ENCODE measurements around the gene IL1RN. TPM values are rescaled to one million over a fixed set of nuclear protein-coding genes. Genes with fewer than 3 reads are reported as not detected.

The IL1RN gene
- total and polyA plus RNA-seq, 2 of the 4 experiments (the other 2 are of a cell fraction): not detected

DNA sequence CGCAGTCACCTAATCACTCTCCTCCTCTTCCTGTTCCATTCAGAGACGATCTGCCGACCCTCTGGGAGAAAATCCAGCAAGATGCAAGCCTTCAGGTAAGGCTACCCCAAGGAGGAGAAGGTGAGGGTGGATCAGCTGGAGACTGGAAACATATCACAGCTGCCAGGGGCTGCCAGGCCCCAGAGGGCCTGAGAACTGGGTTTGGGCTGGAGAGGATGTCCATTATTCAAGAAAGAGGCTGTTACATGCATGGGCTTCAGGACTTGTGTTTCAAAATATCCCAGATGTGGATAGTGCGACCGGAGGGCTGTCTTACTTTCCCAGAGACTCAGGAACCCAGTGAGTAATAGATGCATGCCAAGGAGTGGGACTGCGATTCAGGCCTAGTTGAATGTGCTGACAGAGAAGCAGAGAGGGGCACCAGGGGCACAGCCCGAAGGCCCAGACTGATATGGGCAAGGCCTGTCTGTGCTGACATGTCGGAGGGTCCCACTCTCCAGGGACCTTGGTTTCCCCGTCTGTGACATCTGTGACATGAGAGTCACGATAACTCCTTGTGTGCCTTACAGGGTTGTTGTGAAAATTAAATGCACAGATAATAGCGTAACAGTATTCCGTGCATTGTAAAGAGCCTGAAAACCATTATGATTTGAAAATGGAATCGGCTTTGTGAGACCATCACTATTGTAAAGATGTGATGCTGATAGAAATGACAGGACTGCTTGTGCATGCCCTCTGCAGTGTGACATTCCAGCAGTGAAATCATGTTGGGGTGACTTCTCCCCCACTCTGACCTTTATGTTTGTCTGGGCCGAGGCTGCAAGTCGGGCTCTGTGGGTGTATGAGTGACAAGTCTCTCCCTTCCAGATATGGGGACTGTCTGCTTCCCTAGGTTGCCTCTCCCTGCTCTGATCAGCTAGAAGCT lies 510 bp downstream of the IL1RN start:
- BruUV-seq (replicated peaks): no TSS peak
- no peak overlapping the region for H2BK120ac ChIP-seq (ENCODE audit: low read depth, low read length)
- H3K27me3 ChIP-seq (ENCODE audit: control insufficient read depth, insufficient read depth, low read length): peaks cover 21% of the 10 kb centered on the region
- no peak overlapping the region; the same call in 1 of the 2 replicates for H3K56ac ChIP-seq (ENCODE audit: extremely low read depth, insufficient read depth, low read length)
- POLR2A ChIA-PET (ENCODE audit: unreplicated experiment): no interaction called here
- H4K8ac ChIP-seq (ENCODE audit: low read depth in 2 of 2, low read length in 2 of 2): no peak overlapping the region
- H3K4ac ChIP-seq (ENCODE audit: low read depth, low read length): no peak overlapping the region
- H3K4me2 ChIP-seq (ENCODE audit: low read depth, low read length): no peak overlapping the region
- TF ChIP-seq NFE2L2 (IDR thresholded peaks at IDR 0.05; ENCODE audit: low read depth, low read length) (no peak), RAD21 (IDR thresholded peaks at IDR 0.05; ENCODE audit: low read length) (no peak), RFX5 (IDR thresholded peaks at IDR 0.05; ENCODE audit: low read depth, low read length) (no peak), FOS (IDR thresholded peaks at IDR 0.05; ENCODE audit: low read depth, low read length) (no peak), CHD1 (IDR thresholded peaks at IDR 0.05; ENCODE audit: low read depth, low read length) (no peak), MAFK (IDR thresholded peaks at IDR 0.05; ENCODE audit: low read depth, low read length) (no peak), POLR2A (IDR thresholded peaks at IDR 0.05; ENCODE audit: low read depth, low read length) (no peak), MXI1 (IDR thresholded peaks at IDR 0.05; ENCODE audit: borderline replicate concordance, low read depth, low read length) (no peak), SMC3 (IDR thresholded peaks at IDR 0.05; ENCODE audit: low read depth, low read length) (no peak), RCOR1 (IDR thresholded peaks at IDR 0.05; ENCODE audit: insufficient replicate concordance, low read length) (no peak), BHLHE40 (IDR thresholded peaks at IDR 0.05; ENCODE audit: low read depth, low read length) (no peak), MAZ (IDR thresholded peaks at IDR 0.05; ENCODE audit: borderline replicate concordance, low read depth, low read length) (no peak)
- TF ChIP-seq, protein P1, sequence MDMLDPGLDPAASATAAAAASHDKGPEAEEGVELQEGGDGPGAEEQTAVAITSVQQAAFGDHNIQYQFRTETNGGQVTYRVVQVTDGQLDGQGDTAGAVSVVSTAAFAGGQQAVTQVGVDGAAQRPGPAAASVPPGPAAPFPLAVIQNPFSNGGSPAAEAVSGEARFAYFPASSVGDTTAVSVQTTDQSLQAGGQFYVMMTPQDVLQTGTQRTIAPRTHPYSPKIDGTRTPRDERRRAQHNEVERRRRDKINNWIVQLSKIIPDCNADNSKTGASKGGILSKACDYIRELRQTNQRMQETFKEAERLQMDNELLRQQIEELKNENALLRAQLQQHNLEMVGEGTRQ (IDR thresholded peaks at IDR 0.05; ENCODE audit: low read depth, low read length): no peak
- TF ChIP-seq, protein P2, sequence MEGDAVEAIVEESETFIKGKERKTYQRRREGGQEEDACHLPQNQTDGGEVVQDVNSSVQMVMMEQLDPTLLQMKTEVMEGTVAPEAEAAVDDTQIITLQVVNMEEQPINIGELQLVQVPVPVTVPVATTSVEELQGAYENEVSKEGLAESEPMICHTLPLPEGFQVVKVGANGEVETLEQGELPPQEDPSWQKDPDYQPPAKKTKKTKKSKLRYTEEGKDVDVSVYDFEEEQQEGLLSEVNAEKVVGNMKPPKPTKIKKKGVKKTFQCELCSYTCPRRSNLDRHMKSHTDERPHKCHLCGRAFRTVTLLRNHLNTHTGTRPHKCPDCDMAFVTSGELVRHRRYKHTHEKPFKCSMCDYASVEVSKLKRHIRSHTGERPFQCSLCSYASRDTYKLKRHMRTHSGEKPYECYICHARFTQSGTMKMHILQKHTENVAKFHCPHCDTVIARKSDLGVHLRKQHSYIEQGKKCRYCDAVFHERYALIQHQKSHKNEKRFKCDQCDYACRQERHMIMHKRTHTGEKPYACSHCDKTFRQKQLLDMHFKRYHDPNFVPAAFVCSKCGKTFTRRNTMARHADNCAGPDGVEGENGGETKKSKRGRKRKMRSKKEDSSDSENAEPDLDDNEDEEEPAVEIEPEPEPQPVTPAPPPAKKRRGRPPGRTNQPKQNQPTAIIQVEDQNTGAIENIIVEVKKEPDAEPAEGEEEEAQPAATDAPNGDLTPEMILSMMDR (conservative IDR thresholded peaks at IDR 0.05; ENCODE audit: low read depth, low read length): no peak
- in situ Hi-C loops (cut with MboI; ENCODE audit: low sequenced_read_pairs) (no loop called here), intact Hi-C loops (cut with micrococcal nuclease) (no loop called here), dilution Hi-C loops (cut with HindIII; ENCODE audit: low sequenced_read_pairs, unreplicated experiment) (no loop called here)
- no peaks in the 10 kb centered on the region for H3K4me1 ChIP-seq (ENCODE audit: control insufficient read depth, insufficient read depth, low read length)
- no peak overlapping the region for H3K27ac ChIP-seq (ENCODE audit: insufficient read depth, low read length)
- no peaks in the 10 kb centered on the region for H4K20me1 ChIP-seq (ENCODE audit: insufficient read depth, low read length)
- WGBS, 2 experiments (ENCODE audit: extremely low coverage in 2 of 2, insufficient read length in 1 of 2): 73% methylated on average over 5 of the region's 15 CpGs; no CpG with 5 or more reads in 1 of the 2 experiments
- no peak overlapping the region for H2BK15ac ChIP-seq (ENCODE audit: low read depth, low read length)
- ATAC-seq (ENCODE audit: low read depth): no peak
- H2AFZ ChIP-seq (replicated peaks; ENCODE audit: low read length, poor library complexity): no peak overlapping the region
- H2AK5ac ChIP-seq (ENCODE audit: low read depth, low read length): no peak overlapping the region
- no peak overlapping the region for H4K91ac ChIP-seq (ENCODE audit: insufficient read depth, low read depth, low read length)
- H3K79me1 ChIP-seq (ENCODE audit: low read depth in 1 of 2, low read length in 2 of 2): no peaks in the 10 kb centered on the region
- no peak overlapping the region for H2BK20ac ChIP-seq (ENCODE audit: low read depth, low read length)
- no peak overlapping the region for H3K18ac ChIP-seq (ENCODE audit: low read depth, low read length)
- H3K4me3 ChIP-seq (ENCODE audit: insufficient read depth, low read depth, low read length): no peak overlapping the region
- no peaks in the 10 kb centered on the region for H3K9me1 ChIP-seq (ENCODE audit: insufficient read depth, low read length)
- H4K5ac ChIP-seq (ENCODE audit: low read depth, low read length): no peak overlapping the region
- no peaks in the 10 kb centered on the region for H3K9me3 ChIP-seq (ENCODE audit: control insufficient read depth, insufficient read depth, low read length)
- H3K9ac ChIP-seq (ENCODE audit: low read depth, low read length): no peak overlapping the region
- no peak for DNase-seq
- H2AK9ac ChIP-seq (replicated peaks; ENCODE audit: low read depth, low read length, poor library complexity): no peak overlapping the region
- CTCF ChIA-PET: no interaction called here
- no peaks in the 10 kb centered on the region for H3K36me3 ChIP-seq (ENCODE audit: control insufficient read depth, insufficient read depth, low read length)
- H3K23ac ChIP-seq (ENCODE audit: low read depth, low read length): no peak overlapping the region
- no peak overlapping the region for H2BK5ac ChIP-seq (ENCODE audit: low read depth, low read length, poor library complexity, severe bottlenecking)
- H3K14ac ChIP-seq (replicated peaks; ENCODE audit: low read depth, low read length): no peak overlapping the region

Data from IMR-90 (cell line).